Frontal cortex (tissue), 4 donors: ENCODE measurements around the gene TMOD1. TPM values are rescaled to one million over a fixed set of nuclear protein-coding genes. Genes with fewer than 3 reads are reported as not detected.

ENCODE experiments used
- DNase-seq, 2 donors: peaks; one replicate each; pipeline ENCODE4 v3.0.0; 2012; ENCODE audit warnings: low spot score in 2 of 2
- FAIRE-seq: peaks from 2 replicates; lab custom pipeline; 2012; peaks lifted over from hg19 to GRCh38; lab: Jason Lieb, UNC
- total RNA-seq: library from RNA; depleted of rRNA; stranded (reverse); fragments of >200 nt; gene quantifications from one replicate; pipeline ENCODE4 v1.2.3, GENCODE V29; 2014
- donor health status: control.
- donor health status: control.
- donor health status: control.

Gene TMOD1
- total RNA-seq, 1 donor from 2014 or later: 20.0 TPM

DNA sequence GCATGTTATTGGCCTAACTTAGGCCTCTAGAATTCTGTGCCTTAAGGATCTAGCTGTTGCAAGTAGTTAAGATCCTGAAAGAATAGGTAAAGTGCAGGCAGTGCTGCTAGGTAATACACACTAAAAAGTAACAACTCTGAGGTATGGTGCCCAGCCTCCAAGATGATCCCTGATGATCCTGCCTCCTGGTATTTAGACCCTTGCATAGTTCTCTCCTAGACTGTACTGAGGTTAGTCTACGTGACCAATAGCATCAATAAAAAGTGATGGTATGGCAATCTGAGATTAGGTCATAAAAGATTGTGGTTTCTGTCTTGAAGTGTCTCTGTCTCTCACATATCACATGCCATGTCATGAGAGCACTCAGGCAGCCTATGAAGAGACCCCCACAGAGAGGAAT lies 122.5 kb downstream of the TMOD1 start:
- FAIRE-seq: no peak
- DNase-seq: no peak

DNA sequence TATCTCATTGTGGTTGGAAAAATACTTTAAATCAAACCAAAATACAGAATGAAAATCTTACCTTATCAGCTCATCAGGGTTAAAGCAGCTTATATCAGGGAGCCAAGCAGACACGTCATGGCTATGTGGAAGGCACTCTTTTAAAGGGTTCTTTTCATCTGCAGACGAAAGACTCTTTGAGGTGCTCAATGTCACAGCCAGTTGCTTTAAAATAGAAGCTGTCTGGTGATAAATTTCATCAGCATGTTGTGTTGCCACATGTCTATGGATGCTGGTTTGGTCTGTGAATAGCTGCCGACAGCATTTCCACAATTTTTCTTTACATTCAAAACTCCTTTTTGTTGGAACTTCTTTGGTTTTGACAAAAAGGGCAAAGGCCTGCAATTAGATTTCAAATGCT lies 124.2 kb downstream of the TMOD1 start:
- FAIRE-seq (no peak), DNase-seq (no peak)

DNA sequence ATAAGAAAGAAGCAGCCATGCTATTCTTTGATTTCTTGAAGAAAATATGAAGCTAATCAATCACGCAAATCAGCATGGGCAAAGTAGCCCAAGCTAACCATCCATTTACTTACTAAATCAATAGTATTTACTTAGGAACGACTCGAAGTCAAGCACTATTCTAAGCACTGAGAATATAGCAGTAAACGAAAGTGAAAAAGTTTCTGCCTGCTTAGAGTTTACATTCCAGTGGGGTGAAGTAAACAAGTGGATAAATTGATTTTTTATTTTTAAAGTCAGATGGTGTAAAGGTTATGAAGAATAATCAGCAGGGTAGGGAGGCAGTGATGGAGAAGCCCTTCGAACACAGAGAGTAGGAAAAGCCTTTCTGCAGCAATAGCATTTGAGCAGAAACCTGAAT lies 126.2 kb downstream of the TMOD1 start:
- DNase-seq (no peak), FAIRE-seq (no peak)

DNA sequence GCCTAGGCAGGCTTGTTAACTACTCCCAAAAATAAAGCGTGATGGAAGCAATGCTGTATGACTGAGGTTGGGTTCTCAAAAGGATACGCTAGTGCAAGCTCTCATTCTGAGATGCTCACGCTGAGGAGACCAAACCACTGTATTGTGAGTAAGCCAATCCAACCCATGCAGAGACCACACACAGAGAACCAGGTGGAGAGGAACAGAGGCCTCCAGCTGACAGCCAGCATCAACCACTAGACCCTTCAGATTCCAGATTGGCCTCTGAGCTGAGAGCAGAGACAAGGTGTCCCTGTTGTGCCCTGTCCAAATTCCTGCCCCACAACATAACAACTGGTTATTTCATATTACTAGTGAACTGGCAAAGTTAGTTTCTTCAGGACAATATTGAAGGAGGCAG lies 127.2 kb downstream of the TMOD1 start:
- FAIRE-seq (no peak), DNase-seq (no peak)

DNA sequence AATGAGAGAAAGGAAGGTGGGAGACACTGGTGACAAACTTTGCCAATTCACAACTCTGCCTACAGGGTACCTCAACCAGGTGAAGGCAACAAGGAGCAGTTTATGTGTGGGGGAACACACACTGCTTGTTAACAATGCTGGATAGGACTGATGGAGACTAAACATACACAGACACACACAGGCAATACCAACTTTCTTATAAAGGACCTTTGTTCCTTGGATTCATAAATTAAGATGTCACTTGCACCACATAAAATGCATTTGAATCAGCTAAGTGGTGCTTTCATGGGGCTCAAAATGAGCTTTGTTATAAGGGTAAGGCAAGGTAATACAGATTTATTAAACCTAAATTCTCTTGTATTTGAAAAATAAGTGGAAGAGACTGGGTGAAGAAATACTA lies 127.7 kb downstream of the TMOD1 start:
- FAIRE-seq: no peak

DNA sequence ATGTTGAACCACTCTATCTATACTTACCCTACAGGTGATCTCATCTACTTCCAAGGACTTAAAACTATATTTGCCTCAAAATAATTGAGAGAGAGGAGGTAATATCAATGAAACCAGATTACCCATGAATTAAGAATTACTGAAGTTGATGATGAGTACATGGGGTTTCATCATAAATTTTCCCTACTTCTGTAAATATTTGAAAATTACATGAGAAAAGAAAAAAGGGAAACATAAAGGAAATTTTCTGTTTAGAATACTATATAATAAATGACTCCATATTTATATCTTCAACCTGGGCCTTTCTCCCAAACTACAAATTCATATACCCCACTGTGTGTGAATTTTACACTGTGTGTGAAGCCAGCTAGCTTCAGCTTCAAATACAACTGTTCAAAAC lies 129.1 kb downstream of the TMOD1 start:
- FAIRE-seq: no peak
- no peak for DNase-seq

More for the DNA sequence above, 127.7 kb downstream of the TMOD1 start:
- DNase-seq: no peak

DNA sequence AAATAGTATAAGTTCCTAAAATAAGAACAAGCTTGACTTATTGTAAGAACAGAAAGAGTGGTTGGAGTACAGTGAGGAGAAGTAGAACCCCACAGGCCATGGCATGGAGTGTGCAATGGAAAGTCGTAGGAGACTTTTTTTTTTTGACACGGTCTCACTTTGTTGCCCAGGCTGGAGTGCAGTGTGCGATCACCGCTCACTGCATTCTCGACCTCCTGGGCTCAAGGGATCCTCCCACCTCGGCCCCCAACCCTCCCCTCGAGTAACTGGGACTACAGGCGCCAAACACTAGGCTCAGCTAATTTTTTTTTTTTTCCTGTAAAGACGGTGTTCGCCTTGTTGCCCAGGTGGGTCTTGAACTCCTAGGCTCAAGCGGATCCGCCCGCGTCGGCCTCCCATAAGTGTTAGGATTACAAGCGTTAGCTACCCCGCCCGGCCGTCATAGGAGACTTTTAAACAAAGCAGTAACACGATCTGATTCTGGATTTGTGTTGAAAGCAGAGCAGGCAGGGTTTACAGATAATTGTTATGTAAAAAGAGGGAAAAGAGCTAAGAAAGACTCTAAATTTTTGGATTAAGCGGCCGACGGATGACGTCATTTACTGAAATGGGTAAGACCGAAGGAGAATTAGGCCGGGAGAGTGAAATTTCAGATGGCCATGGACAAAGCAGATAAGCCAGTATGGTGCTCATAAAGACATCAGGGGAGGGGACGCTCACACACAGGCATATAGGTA lies 130.9 kb downstream of the TMOD1 start:
- DNase-seq: no peak

DNA sequence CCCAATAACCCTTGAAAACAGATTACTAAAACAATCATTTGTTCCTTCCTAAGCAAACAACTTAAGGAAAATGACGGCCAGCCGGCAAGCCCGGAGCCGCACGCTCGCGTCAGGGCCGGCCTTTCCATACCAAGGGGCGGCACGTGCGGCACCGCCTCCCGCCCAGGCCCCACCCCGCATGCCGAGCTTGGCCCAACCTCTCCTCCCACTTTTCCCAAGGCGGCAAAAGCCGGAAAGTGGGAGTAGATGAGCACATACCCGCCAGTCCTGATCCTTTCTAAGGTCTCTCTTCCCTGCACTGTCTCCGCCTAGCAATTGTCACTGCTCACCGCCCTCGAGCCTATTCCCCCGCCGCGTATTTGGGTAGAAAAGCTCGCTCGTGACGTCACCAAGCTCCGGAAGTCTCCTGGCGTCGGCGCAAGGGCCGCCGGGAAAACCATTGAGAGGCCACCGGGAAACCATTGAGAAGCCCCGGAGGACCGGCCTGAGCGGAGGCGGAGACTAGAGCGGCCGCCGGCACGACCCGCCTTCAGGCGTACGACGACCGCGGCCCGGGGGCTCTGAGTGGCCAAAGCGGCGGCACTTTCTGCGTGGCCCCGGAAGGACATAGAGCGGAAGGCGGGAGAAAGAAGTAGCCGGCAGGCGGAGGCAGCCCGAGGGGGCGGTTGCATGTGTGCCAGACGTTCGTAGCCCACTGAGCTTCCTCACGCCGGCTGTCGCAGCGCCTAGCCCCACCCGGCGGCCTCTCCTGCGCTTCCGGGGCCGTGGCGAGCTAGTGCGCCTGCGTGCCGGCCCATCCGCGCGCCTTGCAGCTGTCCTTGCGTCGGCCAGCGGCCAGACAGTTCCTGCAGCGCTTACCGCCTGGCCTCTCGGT lies 131.8 kb downstream of the TMOD1 start, which contains the start of the genes NCBP1 and TSTD2:
TSS of gene NCBP1 (plus strand) at position 837 of the 874 bp plus-strand sequence. CDS start 61 bp downstream, outside the sequence.
TSS of gene TSTD2 (minus strand) at position 384 of the 874 bp plus-strand sequence. CDS start 5,806 bp downstream, outside the sequence.
- no peak for FAIRE-seq

More for the DNA sequence above, 130.9 kb downstream of the TMOD1 start:
- FAIRE-seq: no peak

DNA sequence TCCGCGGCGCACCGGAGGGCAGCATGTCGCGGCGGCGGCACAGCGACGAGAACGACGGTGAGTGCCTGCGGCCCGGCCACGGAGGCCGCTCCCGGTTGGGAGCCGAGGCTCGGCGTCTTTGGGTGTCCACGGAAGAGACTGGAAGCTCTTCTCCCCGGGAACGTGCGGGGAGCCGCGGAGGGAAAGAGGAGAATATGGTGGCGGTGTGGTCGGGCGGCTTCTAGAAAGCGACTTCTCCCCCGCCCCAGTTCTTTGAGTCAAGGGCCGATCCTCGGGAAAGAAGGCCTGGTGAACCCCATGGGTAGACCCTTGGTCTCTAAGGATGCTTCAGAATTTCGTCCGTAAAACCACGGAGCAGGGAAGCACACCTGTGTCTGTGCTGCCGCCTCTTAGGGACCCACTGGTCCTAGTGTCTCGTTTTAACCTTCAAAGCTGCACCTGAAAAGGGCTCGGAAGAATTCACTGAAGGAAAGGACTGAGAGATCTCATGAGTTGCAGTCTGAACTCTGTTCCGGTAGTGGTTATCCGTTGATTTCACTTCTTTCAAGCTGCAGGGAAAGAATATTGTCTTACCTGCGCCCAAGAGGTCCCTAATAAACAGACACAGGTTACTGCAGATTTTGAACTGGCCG lies 132.5 kb downstream of the TMOD1 start:
- FAIRE-seq (no peak), DNase-seq (no peak)

More for the DNA sequence above, 131.8 kb downstream of the TMOD1 start, which contains the start of the genes NCBP1 and TSTD2:
- DNase-seq: peak; percentile 87 to 90

DNA sequence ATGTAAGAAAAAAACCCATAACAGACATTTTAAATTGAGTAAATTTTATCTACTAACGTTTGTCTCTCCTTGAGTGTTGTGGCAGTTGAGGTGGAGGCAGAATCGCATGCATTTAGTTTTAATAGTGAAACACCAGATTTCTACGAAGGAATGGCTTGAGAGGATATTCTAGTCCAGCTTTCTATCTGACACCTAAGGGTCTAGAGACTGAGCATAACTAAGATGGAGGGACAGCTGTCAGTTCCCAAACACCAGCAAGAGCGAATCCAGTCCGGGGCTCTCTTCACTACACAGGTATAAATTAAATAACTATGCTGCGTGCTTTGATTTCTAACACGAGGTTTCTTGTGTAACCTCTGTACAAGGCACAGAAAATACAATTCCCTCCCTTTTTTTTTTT lies 133.6 kb downstream of the TMOD1 start:
- DNase-seq (no peak), FAIRE-seq (no peak)

DNA sequence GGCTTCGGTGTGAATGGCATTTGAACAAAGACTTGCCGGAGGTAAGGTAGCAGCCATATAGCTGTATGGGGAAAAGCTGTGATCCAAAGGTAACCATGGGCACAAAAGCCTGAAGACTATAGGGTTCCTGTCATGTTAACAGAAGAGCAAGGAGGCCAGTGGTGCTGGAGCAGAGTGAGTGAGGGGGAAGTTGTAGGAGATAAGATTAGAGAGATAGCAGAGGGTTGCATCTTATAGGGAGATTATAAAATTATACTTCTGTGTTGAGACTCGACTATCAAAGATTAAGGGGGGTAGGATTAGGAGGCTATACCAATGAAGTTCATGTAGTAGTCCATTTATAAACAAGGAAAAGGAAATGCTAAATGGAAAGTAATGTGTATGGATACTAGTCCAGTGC lies 135.4 kb downstream of the TMOD1 start:
- DNase-seq (no peak), FAIRE-seq (no peak)

DNA sequence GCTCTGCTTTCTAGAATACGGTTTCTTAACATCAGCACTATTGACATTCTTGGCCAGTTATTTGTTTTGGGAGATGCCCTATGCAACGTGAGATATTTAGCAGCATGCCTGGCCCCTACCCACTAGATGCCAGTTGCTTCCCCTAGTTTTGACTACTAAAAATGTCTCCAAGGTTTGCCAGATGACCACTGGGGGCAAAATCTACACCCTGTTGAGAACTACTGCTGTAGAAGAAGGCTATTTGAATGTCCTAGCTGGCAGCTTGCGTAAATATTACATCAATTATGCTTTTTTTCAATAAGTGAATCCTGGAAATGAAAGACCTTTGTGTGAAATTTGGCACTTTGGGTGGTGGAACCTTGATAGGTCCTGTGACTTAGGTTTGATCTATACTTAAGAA lies 137.2 kb downstream of the TMOD1 start:
- no peak for FAIRE-seq
- DNase-seq: no peak

DNA sequence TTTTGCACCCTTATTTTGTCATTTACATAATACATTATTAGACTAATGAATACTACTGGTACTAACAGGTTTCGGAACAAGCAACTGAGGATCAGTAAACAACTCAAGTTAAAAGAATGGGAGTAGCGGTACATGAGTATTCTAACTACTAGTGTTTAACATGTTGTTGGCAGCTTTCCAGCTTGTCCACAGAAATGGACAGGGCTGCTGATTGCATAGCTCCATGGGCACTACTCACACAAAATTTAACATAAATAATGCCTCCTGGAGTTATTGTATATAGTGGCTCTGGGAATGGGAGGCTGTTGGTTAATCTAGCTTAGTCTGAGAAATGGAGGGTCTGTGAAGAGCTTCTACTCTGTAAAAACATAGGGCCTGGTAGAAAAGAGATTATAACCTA lies 138.9 kb downstream of the TMOD1 start:
- DNase-seq (no peak), FAIRE-seq (no peak)

DNA sequence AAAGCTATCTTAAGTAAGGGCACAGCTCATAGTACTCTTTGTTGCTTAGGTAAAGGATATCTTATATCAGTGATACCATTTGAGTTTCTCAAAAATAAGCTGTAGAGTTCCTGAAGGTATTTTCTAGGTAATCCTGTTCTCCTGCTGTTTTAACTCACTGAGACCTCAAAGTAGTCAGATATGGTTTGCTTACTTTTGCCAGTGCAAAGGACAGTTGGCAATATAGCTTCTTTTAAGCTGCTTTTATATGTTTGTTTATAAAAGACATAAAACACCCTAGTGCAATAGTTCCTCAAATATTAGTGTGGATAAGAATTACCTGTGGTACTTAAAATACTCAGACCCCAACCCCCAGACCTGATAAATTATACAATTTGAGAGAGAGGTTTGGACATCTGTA lies 144.3 kb downstream of the TMOD1 start:
- DNase-seq: no peak
- FAIRE-seq: no peak

DNA sequence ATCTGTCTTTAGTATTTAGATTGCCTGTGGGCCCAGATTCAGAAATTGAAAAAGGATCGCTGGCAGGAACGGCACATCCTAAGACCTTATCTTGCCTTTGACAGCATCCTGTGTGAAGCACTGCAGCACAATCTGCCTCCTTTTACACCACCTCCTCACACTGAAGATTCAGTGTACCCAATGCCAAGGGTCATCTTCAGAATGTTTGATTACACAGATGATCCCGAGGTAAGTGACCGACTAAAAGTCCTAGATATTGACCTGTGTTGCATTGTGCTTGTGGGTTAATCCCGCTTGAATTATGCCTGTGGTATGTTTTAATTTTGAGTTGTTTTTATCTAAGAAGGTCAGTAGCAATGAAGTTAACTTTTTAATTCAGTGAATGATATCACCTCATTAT lies 146.5 kb downstream of the TMOD1 start:
- DNase-seq (no peak), FAIRE-seq (no peak)

Other genes starting within 250 kb of the TMOD1 start
- gene CCDC180, start 194.0 kb upstream of the TMOD1 start, total RNA-seq: 9.8 TPM
- gene TDRD7, start 89.6 kb upstream of the TMOD1 start, total RNA-seq: 20.4 TPM
- 34.2 TPM for gene TSTD2, start 131.7 kb downstream of the TMOD1 start, total RNA-seq
- gene NCBP1, start 132.2 kb downstream of the TMOD1 start, total RNA-seq: 62.0 TPM
- 21.2 TPM for gene XPA, start 195.7 kb downstream of the TMOD1 start, total RNA-seq